Stimulated activated CD8-positive, alpha-beta memory T cell treated with anti-CD3 and anti-CD28 coated beads, Interleukin-7, amount 100 ng/mL, for 1 hour (primary cell): Measurements from ENCODE around the gene SLC35E3.

Source experiments
- DNase-seq, 2 donors: peaks; one replicate each; pipeline ENCODE4 v3.0.0-alpha.2; 2020; ENCODE audit warnings: low read depth in 2 of 2

SLC35E3 gene

GRCh38 chr12:68769941-68770340 is 24.0 kb downstream of the SLC35E3 start:
- no peak for DNase-seq

- DNase-seq, result no peak
Observed at GRCh38 chr12:68771223-68771925, 25.4 kb downstream of the SLC35E3 start.

- no peak for DNase-seq
Observed at GRCh38 chr12:68772714-68773113, 26.7 kb downstream of the SLC35E3 start.

- no peak for DNase-seq
Observed at GRCh38 chr12:68773582-68773981, 27.6 kb downstream of the SLC35E3 start.

DNA sequence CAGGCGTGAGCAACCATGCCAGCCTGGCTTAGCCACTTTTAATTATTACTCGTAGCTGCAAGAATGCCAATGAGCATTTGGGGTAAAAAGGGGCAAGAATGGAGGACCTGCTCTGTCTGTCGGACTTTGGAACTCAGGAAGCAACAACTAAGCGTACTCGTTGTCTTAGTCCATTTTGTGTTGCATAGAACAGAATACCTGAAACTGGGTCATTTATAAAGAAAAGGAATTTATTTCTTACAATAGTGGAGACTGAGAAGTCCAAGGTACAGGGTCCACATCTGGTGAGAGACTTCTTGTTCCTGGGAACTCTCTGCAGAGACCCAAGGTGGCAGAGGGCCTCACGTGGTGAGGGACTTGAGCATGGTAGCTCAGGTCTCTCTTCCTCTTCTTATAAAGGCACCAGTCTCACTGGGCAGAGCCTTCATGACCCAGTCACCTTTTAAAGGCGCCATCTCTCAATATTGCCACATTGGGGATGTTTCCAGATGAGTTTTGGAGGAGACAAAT is 29.2 kb downstream of the SLC35E3 start:
- DNase-seq, result no peak

DNA sequence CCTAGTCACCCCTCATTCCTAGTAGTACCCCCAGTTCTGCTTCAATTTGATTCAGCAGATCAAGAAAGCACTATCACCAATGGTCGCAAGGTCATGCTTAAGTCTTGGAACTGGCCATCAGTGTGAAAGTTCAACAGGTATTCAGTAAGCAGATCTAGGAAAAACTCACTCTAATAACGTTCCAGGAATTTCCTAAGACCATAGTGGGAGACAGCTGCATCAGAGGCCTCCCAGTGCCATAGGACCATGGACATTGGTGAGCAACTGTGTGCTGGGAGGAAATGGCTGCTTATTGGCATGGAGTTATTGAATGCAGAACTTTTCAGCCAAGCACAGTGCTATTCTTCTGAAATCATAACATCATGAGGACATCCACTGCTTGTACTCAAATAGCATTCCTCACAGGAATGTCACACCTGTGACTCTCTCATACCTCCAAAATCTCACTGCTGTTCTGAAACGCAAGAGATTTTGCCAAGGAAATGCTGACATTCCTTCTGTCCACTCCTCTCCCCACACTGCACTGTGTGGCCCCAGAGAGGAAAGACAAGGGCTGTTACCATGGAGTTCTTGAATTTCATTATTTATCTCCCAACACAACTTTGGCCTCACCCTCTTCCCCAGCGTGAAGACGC is 31.1 kb downstream of the SLC35E3 start:
- no peak for DNase-seq

- no peak for DNase-seq
Observed at GRCh38 chr12:68779280-68779679, 33.3 kb downstream of the SLC35E3 start.

DNA sequence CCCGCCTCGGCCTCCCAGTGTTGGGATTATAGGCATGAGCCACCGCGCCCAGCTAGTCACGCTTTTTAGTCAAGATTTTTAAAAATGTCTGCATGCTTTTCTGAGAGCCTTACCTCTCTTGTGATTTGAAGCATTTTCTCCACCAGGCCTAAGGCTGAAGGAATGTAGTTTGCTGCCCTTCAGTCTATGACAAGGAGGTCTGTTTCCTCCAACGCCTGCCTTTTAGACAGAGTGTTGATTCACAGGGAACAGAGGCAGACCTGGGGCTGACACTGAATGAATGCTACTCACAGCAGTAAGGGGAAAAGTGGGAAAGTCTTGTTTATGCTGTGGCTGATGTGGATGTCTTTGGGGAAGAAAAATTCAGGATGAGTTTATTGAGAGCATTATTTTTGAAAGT is 34.8 kb downstream of the SLC35E3 start:
- DNase-seq, result no peak

GRCh38 chr12:68781728-68782127 is 35.8 kb downstream of the SLC35E3 start:
- DNase-seq, result no peak

DNA sequence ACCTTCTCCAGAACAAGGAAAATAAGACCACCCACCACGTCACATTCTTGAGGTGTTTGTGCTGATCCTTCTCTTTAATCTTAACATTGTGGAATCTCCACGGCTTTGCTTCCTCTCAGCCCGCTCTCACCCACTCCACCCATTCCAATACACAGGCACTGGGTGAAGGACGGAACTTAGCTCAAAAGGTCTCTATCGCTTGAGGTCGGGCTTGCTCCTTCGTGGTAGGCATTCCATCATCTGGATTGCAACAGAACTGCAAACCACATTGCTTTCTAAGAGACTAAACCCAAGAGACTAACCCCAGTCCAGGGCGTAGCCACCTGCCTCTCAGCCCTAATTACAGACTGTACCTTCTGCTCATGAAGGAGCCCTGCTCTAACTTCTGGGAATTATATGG is 38.0 kb downstream of the SLC35E3 start:
- no peak for DNase-seq

GRCh38 chr12:68785358-68785757 is 39.4 kb downstream of the SLC35E3 start:
- DNase-seq, result no peak

GRCh38 chr12:68785823-68786222 is 39.8 kb downstream of the SLC35E3 start:
- no peak for DNase-seq

DNA sequence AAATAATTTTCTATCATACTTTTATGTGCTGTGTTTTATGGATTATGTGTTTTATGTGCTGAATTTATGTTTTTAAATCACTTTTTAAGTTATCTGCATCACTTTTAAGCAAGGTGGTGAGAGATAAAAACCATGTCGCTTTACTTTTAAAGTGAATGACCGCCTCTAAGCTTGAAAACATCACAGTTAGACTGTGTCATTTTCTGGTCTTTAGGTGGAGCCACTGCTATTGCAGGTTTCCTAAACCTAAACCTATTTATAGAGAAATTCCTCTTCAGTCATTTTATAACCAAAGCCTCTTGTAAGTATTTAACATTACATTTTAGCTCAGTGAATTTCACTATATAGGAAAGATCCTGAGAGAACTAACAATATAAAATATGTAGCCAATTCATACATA is 41.0 kb downstream of the SLC35E3 start:
- DNase-seq, result no peak

DNA sequence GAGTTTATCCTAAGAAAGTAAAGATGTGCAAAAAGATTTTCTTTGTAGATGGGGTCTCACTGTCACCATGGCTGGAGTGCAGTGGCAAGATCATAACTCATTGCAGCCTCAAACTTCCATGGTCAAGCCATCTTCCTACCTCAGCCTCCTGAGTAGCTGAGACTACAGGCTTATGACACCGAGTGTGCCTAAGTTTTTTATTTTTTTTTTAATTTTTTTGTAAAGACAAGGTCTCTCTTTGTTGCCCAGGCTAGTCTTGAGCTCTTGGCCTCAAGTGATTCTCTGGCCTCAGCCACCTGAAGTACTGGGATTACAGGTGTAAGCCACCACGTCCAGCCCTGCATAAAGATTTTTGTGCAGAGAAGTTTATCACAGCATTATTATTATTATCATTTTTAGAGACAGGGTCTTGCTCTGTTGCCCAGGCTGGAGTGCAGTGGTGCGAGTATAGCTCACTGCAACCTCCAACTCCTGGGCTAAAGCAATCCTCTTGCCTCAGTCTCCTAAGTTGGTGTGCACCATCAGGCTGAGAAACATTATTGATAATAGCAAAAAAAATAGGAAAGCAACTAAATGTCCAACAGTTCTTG is 42.7 kb downstream of the SLC35E3 start:
- DNase-seq, result no peak

DNA sequence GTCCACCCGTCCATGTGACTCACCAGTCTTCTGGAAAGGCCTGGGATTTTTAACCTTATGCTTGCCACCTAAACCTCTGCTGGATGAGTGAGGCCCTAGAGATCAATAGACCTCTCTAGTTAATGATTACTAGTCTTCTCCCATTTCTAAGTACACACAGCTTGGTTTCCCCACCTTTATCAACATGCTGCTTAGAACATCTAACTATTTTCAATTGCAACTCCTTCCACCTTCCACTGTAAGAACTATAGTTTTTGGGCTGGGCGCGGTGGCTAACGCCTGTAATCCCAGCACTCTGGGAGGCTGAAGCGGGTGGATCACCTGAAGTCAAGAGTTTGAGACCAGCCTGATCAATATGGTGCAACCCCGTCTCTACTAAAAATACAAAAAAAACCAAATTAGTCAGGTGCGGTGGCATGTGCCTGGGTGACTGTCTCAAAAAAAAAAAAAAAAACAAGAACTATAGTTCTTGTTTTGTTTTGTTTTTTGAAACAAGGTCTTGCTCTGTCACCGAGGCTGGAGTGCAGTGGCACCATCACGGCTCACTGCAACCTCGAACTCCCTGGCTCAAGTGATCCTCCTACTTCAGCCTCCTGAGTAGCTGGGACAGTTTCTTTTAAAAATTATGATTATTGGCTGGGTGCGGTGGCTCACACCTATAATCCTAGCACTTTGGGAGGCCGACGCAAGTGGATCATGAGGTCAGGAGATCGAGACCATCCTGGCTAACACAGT is 43.3 kb downstream of the SLC35E3 start:
- no peak for DNase-seq

GRCh38 chr12:68790081-68790951 is 44.3 kb downstream of the SLC35E3 start:
- no peak for DNase-seq

DNA sequence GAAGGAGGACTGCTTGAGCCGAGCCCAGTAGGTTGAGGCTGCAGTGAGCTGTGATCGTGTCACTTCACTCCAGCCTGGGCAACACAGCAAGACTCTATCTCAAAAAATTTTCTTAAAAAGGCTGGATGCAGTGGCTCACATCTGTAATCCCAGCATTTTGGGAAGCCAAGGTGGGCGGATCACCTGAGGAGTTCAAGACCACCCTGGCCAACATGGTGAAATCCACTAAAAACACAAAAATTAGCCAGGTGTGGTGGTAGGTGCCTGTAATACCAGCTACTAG is 44.9 kb downstream of the SLC35E3 start:
- no peak for DNase-seq

GRCh38 chr12:68791897-68792481 is 46.0 kb downstream of the SLC35E3 start:
- DNase-seq, result no peak

DNA sequence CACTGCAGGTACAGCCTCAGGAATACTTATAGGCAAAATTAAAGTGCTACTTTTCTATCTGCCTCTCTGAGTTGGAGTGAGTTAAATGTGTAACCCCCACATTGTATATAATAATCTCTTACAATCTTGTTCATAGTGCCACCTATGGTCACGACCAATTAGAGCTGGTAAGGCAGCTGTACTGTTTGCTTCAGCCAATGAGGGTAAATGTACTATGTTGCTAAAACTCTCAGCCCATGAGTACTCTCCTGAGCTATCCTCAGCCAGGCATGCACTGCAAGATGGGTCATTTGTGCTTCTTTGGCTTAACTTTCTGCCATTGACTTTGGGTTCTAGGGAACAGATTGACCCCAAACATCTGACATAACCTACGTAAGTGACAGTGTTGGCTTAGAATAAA is 47.0 kb downstream of the SLC35E3 start:
- no peak for DNase-seq

- no peak for DNase-seq
Observed at GRCh38 chr12:68793436-68793835, 47.5 kb downstream of the SLC35E3 start.

DNA sequence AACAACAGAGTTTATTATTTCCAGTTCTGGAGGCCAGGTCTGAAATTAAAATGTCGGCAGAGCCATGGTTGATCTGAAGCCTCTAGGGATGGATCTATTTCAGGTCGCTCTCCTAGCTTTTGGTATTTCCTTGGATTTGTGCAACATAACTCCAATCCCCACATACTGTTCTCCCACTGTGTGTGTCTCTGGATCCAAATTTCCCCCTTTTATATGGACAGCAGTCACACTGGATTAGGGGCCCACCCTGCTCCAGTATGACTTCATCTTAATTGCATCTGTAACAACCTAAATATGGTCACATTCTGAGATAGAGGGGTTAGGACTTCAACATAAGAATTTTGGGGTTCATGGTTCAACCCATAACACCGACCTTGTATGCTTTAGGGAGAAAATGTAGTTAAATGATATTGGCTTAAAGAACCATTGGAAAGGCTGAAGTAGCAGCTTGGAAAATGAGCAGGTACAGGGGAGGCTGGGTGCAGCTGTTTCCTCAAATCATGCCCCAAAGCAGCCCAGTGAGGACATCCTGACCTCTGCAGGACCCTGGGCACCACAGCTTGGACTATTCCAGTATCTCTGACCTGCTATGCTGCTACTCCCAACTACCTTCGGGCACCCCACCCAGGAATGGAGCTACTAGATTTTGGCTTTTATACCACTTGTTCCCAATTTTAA is 48.1 kb downstream of the SLC35E3 start:
- no peak for DNase-seq
